Heart left ventricle (tissue), 16 donors: Measurements from ENCODE around the gene CD36. TPM values are rescaled to one million over a fixed set of nuclear protein-coding genes. Genes with fewer than 3 reads are reported as not detected.
A peak's percentile ranks its signal among the peaks of the same experiment; 100 is the strongest.

Experiments
- ATAC-seq, 4 donors: fragments of 200-7000 bp; cut with Tn5 transposase; one replicate each; pipeline ENCODE4 v1.9.1; 2020 to 2022; ENCODE audit warnings: moderate library complexity in 4 of 4, mild to moderate bottlenecking in 3 of 4, moderate number of reproducible peaks in 1 of 4
- DNase-seq, 5 donors: peaks; one replicate each; pipeline ENCODE4 v3.0.0-alpha.2; 2020
- H3K27ac ChIP-seq, 12 donors: fragments of 200-600 bp; sonication (generic) in 4 of 12; one replicate each; pipeline versions ENCODE4 v1.5.0 to v1.8.0; 2016 to 2022; ENCODE audit warnings: mild to moderate bottlenecking in 2 of 12
- H3K27me3 ChIP-seq, 9 donors: fragments of 200-600 bp; sonication (generic) in 2 of 9; one replicate each; pipeline versions ENCODE4 v1.5.1 to v1.8.0; 2016 to 2022; ENCODE audit warnings: mild to moderate bottlenecking in 3 of 9
- H3K36me3 ChIP-seq, 9 donors: fragments of 200-600 bp; sonication (generic) in 2 of 9; one replicate each; pipeline versions ENCODE4 v1.5.0 to v1.8.0; 2018 to 2022; ENCODE audit warnings: mild to moderate bottlenecking in 2 of 9
- H3K4me1 ChIP-seq, 12 donors: fragments of 200-600 bp; sonication (generic) in 4 of 12; one replicate each; pipeline versions ENCODE4 v1.5.0 to v1.8.0; 2016 to 2022; ENCODE audit warnings: mild to moderate bottlenecking in 3 of 12
- H3K4me3 ChIP-seq, 12 donors: fragments of 200-600 bp; sonication (generic) in 4 of 12; one replicate each; pipeline versions ENCODE4 v1.5.0 to v1.8.0; 2017 to 2022; ENCODE audit warnings: mild to moderate bottlenecking in 9 of 12, moderate library complexity in 4 of 12
- H3K9me3 ChIP-seq, 12 donors: fragments of 200-600 bp; sonication (generic) in 4 of 12; one replicate each; pipeline versions ENCODE4 v1.5.0 to v1.8.0; 2016 to 2022; ENCODE audit warnings: mild to moderate bottlenecking in 1 of 12
- POLR2A ChIP-seq, 2 donors: fragments of 450-650 bp; IDR thresholded peaks; one replicate each; pipeline ENCODE4 v1.6.1; 2017; ENCODE audit warnings: antibody characterized with exemption in 2 of 2, mild to moderate bottlenecking in 2 of 2, moderate library complexity in 2 of 2
- WGBS, 4 donors: extraction: QIAGEN DNeasy Blood & Tissue Kit in 2 of 4; methylation state at CpG; one replicate each; pipeline versions ENCODE4 v1.1.5 to v1.1.7; 2013 to 2018; 5-methylcytosine and 5-hydroxymethylcytosine counted together
- intact Hi-C, 10 donors: fragments of 100-400 bp; cut with DNase I; formaldehyde crosslinking; loops; one replicate each; pipeline versions ENCODE4 v1.11.1 to v1.14.2; 2022
- polyA plus RNA-seq, 2 donors: library from polyadenylated mRNA; stranded (reverse); fragments of 200-250 nt; gene quantifications; one replicate each; pipeline ENCODE4 v1.2.3, GENCODE V29; 2013
- total RNA-seq, 9 donors: library from RNA; depleted of rRNA in 2 of 9; stranded (reverse); fragments of >200 nt in 2 of 9; fragmentation: NEBNext Ultra II Directional in 3 of 9; extraction: Animal tissue kit (Norgen Biotek cat#: 25700) in 3 of 9; gene quantifications; one replicate each; pipeline versions ENCODE4 v1.1.0 to v1.2.4, GENCODE V29; 2016 to 2023
- TF ChIP-seq, protein P1 (sequence below), 12 donors: fragments of 200-600 bp; sonication (generic) in 4 of 12; IDR thresholded peaks; one replicate each; pipeline versions ENCODE4 v1.5.0 to v1.8.0; 2018 to 2022; ENCODE audit warnings: antibody characterized with exemption in 12 of 12, mild to moderate bottlenecking in 5 of 12
- donor health status: ischemic (EF 13 %, LVEDD 7.1; RV severe dilation, severe dysfunction).
- donor health status: healthy with polysubstance abuse.
- donor health status: DM: no; HTN: yes; CAD: no.
- donor health status: DM: no; HTN: no; CAD: no.
- donor health status: ischemic (EF 25% LVEDD 6.9; RV normal size, moderate dysfunction).
- donor health status: ischemic (EF 25% LVEDD 5.7; RV mildly dilated, moderate dysfunction).
- donor health status: healthy.
- donor health status: DM: yes; HTN: yes; CAD: no.
- donor health status: ischemic (EF 35%, LVEDD 5.7; RV mildly dilated, moderate dysfunction).
- donor health status: nonischemic (EF 11% LVEDD 7.7; RV severe dilation, severe dysfunction).
- donor health status: DM: yes; HTN: yes; CAD: no.
- donor health status: PGD.
- donor health status: ischemic (EF 29% LVEDD 5.4; RV normal size, mild dysfunction).
- donor health status: nonischemic (EF 23%, LVEDD 6.1; RV moderate dilation, normal function).

Gene CD36
- total and polyA plus RNA-seq, 11 donors = 289 to 1,960 (median 1,087) TPM

- WGBS, 4 donors = 26 to 45% (median 32%) methylated on average over 3 of the region's 3 CpGs
Observed at GRCh38 chr7:80647436-80647835, 9.0 kb downstream of the CD36 start.

GRCh38 chr7:80648031-80648600, 9.7 kb downstream of the CD36 start:
- no peaks in the 10 kb centered on the region for H3K27me3 ChIP-seq
- H3K4me1 ChIP-seq = peaks cover 4 to 86% (median 36%) of the 10 kb centered on the region in 12 donors
- TF ChIP-seq, protein P1, sequence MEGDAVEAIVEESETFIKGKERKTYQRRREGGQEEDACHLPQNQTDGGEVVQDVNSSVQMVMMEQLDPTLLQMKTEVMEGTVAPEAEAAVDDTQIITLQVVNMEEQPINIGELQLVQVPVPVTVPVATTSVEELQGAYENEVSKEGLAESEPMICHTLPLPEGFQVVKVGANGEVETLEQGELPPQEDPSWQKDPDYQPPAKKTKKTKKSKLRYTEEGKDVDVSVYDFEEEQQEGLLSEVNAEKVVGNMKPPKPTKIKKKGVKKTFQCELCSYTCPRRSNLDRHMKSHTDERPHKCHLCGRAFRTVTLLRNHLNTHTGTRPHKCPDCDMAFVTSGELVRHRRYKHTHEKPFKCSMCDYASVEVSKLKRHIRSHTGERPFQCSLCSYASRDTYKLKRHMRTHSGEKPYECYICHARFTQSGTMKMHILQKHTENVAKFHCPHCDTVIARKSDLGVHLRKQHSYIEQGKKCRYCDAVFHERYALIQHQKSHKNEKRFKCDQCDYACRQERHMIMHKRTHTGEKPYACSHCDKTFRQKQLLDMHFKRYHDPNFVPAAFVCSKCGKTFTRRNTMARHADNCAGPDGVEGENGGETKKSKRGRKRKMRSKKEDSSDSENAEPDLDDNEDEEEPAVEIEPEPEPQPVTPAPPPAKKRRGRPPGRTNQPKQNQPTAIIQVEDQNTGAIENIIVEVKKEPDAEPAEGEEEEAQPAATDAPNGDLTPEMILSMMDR (IDR thresholded peaks at IDR 0.05) = no peak
- no peak for TF ChIP-seq POLR2A (IDR thresholded peaks at IDR 0.05)
- ATAC-seq (no peak), DNase-seq (no peak)
- H3K36me3 ChIP-seq = peaks cover 0 to 73% (median 25%) of the 10 kb centered on the region in 9 donors
- 69 to 90% (median 78%) methylated on average over 2 of the region's 2 CpGs for WGBS, 4 donors
- intact Hi-C loops = loop anchor here in 3 of 10 donors (10.0 kb wide), 3 partner anchors 53 to 173 kb away; no protein-coding TSS in a partner anchor
- peak overlapping the region in 1 of 12 donors; percentile 38 for H3K27ac ChIP-seq
- no peaks in the 10 kb centered on the region for H3K9me3 ChIP-seq
- peak overlapping the region in 3 of 12 donors; percentile 3 to 57 (median 48) for H3K4me3 ChIP-seq

More at GRCh38 chr7:80647436-80647835, 9.0 kb downstream of the CD36 start:
- Histone ChIP-seq H3K4me3 (peak overlapping the region in 5 of 12 donors; percentile 3 to 57 (median 6)), H3K27me3 (no peaks in the 10 kb centered on the region), H3K27ac (peak overlapping the region in 3 of 12 donors; percentile 10 to 85 (median 38)), H3K36me3 (peaks cover 0 to 67% (median 20%) of the 10 kb centered on the region in 9 donors), H3K4me1 (peaks cover 4 to 86% (median 38%) of the 10 kb centered on the region in 12 donors), H3K9me3 (no peaks in the 10 kb centered on the region)
- ATAC-seq (no peak), DNase-seq (no peak)
- intact Hi-C loops = loop anchor here in 3 of 10 donors (10.0 kb wide), 3 partner anchors 53 to 173 kb away; no protein-coding TSS in a partner anchor
- TF ChIP-seq POLR2A (IDR thresholded peaks at IDR 0.05) = no peak
- TF ChIP-seq, protein P1 (IDR thresholded peaks at IDR 0.05) = no peak

GRCh38 chr7:80649011-80649410, 10.6 kb downstream of the CD36 start:
- peak overlapping the region in 3 of 12 donors; percentile 3 to 38 (median 17) for H3K27ac ChIP-seq
- intact Hi-C loops = loop anchor here in 3 of 10 donors (10.0 kb wide), 3 partner anchors 54 to 174 kb away; no protein-coding TSS in a partner anchor
- no peaks in the 10 kb centered on the region for H3K27me3 ChIP-seq
- no peak for TF ChIP-seq POLR2A (IDR thresholded peaks at IDR 0.05)
- TF ChIP-seq, protein P1 (IDR thresholded peaks at IDR 0.05) = no peak
- H3K36me3 ChIP-seq = peaks cover 0 to 82% (median 33%) of the 10 kb centered on the region in 9 donors
- DNase-seq (no peak), ATAC-seq (no peak)
- no peaks in the 10 kb centered on the region for H3K9me3 ChIP-seq
- 54 to 77% (median 65%) methylated on average over 3 of the region's 3 CpGs for WGBS, 4 donors
- peaks cover 4 to 86% (median 37%) of the 10 kb centered on the region in 12 donors for H3K4me1 ChIP-seq
- no peak overlapping the region for H3K4me3 ChIP-seq

- DNase-seq (no peak), ATAC-seq (no peak)
- Histone ChIP-seq H3K9me3 (no peaks in the 10 kb centered on the region), H3K27ac (peak overlapping the region in 1 of 12 donors; percentile 25), H3K36me3 (peaks cover 0 to 89% (median 40%) of the 10 kb centered on the region in 9 donors), H3K4me1 (peaks cover 4 to 86% (median 44%) of the 10 kb centered on the region in 12 donors), H3K27me3 (no peaks in the 10 kb centered on the region), H3K4me3 (no peak overlapping the region)
- no peak for TF ChIP-seq POLR2A (IDR thresholded peaks at IDR 0.05)
- TF ChIP-seq, protein P1 (IDR thresholded peaks at IDR 0.05) = no peak
- 40 to 89% (median 79%) methylated on average over 2 of the region's 2 CpGs for WGBS, 4 donors
- intact Hi-C loops = loop anchor here in 3 of 10 donors (10.0 kb wide), 3 partner anchors 125 to 195 kb away; no protein-coding TSS in a partner anchor
Observed at GRCh38 chr7:80650030-80650429, 11.6 kb downstream of the CD36 start.
